Measurements from ENCODE around the gene ITIH4.

DNA sequence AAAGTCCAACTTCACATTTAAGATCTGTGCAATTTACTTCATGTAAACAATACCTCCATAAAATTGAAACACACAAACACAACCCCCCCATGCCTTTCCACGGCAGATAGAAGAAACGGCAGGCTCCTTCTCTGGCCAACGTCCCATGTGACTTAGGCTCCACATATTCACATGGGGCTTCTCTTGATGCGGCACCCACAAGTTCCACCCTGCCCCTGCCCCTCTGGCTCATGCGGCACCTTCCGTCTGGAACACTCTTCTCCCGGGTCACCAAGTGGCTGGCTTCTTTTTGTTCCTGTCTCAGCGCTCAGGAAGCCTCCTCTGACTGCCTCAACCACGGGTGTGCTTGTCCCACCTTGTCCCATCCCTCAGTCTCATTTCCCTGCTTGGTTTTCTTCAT lies 41.3 kb upstream of the ITIH4 start:
- TF ChIP-seq, protein P1, sequence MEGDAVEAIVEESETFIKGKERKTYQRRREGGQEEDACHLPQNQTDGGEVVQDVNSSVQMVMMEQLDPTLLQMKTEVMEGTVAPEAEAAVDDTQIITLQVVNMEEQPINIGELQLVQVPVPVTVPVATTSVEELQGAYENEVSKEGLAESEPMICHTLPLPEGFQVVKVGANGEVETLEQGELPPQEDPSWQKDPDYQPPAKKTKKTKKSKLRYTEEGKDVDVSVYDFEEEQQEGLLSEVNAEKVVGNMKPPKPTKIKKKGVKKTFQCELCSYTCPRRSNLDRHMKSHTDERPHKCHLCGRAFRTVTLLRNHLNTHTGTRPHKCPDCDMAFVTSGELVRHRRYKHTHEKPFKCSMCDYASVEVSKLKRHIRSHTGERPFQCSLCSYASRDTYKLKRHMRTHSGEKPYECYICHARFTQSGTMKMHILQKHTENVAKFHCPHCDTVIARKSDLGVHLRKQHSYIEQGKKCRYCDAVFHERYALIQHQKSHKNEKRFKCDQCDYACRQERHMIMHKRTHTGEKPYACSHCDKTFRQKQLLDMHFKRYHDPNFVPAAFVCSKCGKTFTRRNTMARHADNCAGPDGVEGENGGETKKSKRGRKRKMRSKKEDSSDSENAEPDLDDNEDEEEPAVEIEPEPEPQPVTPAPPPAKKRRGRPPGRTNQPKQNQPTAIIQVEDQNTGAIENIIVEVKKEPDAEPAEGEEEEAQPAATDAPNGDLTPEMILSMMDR (IDR thresholded peaks at IDR 0.05), result no peak
- TF ChIP-seq POLR2A (IDR thresholded peaks at IDR 0.05), result no peak

Data from breast epithelium (tissue), 3 donors.